Globus pallidus (tissue), 1 donor: ENCODE measurements around the gene NDUFAF2.
"Not testable (repeated sequence)": the region's sequence is repeated elsewhere in the genome, so short reads cannot be mapped to it uniquely, and the experiment has no call there.

Source experiments
- DNase-seq: peaks from one replicate; pipeline ENCODE4 v3.0.0-alpha.2; 2015; ENCODE audit warnings: low spot score

The NDUFAF2 gene

DNA sequence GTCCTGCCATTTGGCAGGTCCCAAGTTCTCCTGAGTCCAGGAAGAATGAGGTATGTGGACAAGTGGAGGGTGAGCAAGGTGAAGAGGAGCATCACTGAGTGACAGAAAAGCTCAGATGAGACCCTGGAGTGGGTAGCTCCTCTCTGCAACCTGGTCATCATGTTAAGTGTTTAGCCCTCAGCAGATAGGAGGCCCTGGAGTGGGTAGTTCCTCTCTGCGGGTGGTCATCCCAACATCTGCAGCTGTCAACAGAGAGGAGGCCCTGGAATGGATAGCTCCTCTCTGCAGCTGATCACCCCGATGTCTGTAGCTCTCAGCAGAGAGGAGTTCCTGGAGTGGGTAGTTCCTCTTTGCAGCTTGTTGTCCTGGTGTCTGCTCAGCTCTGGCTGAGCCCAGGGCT is 48.4 kb downstream of the NDUFAF2 start:
- no peak for DNase-seq

DNA sequence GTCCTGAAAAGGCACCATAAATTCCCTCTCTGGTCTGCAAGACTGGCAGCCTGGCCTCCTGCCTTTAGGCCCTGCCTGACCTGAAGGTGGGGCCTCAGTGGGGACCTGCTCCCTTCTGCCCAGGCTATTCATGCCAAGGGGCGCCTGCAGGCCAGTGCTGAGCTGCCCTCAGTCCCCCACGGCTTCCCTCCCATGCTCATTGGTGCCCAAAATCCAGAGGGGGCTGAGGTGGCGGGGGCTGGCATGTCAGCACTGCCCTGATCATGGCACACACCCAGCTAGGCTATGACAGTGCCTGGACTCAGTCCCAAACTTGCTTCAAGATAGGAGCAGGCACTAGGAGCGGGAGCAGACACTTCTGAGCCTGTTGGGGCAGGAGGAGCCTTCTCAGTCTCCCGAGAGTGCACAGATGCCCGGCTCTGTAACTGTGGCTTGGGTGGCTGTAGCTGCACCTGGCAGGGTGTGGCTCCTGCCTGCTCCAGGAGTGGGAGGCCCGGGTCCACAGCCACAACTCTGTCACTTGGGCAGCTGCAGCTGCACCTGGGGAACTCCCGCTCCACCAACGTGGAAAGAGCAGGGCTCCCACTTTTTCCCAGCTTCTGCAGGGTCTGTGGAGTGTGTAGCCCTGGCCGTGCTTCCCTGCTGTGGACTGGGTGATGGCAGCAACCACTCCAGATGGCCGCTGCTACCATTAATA is 49.0 kb downstream of the NDUFAF2 start:
- no peak for DNase-seq

GRCh38 chr5:60996368-60996767 is 51.4 kb downstream of the NDUFAF2 start:
- DNase-seq: no peak

- DNase-seq: no peak
Measured at GRCh38 chr5:60997721-60998120, 52.7 kb downstream of the NDUFAF2 start.

DNA sequence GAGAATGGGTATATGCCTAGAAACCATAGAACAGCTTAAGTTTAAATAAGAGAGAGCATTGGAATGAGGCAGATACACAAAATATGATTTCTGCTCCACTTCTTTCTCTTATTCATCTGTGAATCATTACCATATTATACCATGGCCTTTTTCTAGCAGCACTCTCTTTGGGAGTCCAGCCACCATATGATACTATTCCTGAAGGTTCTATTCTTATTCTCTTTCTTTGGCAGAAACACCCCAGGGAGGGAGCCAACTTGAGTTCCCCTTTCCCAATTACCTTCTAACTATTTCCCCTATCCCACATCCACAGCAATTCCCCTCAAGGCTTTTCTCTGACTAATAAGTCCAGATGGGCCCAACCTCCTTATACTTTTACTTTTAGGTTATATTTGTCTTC is 55.9 kb downstream of the NDUFAF2 start:
- DNase-seq: no peak

GRCh38 chr5:61001647-61002046 is 56.6 kb downstream of the NDUFAF2 start:
- DNase-seq: no peak

- no peak for DNase-seq
Measured at GRCh38 chr5:61002611-61003355, 57.8 kb downstream of the NDUFAF2 start.

GRCh38 chr5:61004448-61004847 is 59.4 kb downstream of the NDUFAF2 start:
- no peak for DNase-seq

GRCh38 chr5:61009907-61010306 is 64.9 kb downstream of the NDUFAF2 start:
- DNase-seq: no peak

- DNase-seq: no peak
Measured at GRCh38 chr5:61010467-61011454, 65.8 kb downstream of the NDUFAF2 start.

DNA sequence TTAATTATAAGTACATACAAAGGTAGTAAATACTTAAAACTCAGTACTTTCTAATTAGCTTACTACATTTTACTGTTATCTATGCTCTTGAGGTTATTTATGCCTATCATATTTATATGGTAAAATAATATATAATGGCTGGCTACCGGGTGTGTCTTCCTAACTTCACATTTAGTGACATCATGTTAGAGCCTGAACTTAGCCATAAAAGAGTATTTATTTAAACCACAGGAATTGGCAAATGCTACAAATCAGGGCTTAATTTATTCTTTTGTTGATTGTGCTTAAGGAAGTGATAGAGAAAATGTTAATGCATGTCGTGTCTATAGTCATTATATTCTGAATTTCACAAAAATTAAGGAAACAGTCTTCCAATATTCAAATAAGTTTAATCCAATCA is 73.1 kb downstream of the NDUFAF2 start:
- DNase-seq: no peak

DNA sequence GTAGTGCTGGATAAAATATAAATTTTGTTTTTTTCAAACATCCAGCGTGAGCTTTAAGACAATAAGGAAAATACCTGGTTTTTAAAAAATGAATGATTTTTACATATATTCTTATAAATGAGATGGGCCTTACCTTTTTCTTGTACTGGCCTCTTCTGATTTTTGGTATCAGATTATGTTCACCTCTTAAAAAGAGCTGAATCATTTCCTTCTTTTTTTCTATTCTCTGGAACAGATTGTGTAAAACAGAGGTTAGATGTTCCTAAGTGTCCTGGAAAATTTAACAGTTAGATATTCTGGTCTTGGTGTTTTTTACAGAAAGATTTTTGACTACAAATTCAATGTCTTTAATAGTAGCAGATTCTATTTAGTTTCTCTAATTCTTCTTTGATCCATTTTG is 74.6 kb downstream of the NDUFAF2 start:
- DNase-seq: no peak

DNA sequence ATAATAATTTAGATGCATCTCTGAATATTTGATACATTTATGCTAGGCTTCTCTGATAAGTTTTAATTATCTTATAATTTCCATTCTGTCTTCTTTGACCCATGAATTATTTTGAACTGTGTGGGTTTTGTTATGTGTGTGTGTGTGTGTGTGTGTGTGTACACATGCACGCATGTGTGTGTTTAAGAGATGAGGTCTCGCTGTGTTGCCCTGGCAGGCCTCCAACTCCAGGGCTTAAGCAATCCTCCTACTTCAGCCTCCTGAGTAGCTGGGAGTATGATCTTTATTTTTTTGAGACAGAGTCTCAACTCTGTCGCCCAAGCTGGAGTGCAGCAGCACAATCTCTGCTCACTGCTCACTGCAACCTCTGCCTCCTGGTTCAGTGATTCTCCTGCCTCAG is 75.4 kb downstream of the NDUFAF2 start:
- DNase-seq: no peak

GRCh38 chr5:61023131-61023530 is 78.1 kb downstream of the NDUFAF2 start:
- DNase-seq: no peak

- DNase-seq: no peak
Measured at GRCh38 chr5:61026004-61026403, 81.0 kb downstream of the NDUFAF2 start.

DNA sequence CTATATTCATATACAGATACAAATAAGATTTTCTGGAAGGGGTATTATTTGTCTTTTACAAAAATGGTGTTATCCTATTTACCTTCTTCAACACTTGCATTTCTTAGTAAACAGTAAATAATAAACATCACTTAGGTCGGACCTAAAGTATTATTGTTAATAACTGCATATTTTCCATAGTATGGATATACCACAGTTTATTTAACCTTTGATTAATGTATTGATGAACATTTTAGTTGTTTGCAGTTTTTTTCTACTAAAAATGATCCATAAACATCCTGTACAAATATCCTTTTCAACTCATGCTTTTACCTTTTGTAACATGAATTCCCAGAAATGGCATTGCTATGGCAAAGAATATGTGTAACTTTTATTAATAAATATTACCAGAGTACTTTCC is 83.4 kb downstream of the NDUFAF2 start:
- no peak for DNase-seq

- DNase-seq: no peak
Measured at GRCh38 chr5:61029456-61030162, 84.6 kb downstream of the NDUFAF2 start.

- DNase-seq: no peak
Measured at GRCh38 chr5:61030163-61030482, 85.1 kb downstream of the NDUFAF2 start.

DNA sequence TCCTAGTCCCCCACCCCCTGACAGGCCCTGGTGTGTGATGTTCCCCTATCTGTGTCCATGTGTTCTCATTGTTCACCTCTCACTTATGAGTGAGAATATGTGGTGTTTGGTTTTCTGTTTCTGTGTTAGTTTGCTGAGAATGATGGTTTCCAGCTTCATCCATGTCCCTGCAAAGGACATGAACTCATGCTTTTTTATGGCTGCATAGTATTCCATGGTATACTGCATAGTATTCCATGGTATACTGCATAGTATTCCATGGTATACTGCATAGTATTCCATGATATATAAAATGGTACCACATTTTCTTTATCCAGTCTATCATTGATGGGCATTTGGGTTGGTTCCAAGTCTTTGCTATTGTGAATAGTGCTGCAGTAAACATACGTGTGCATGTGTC is 86.3 kb downstream of the NDUFAF2 start:
- DNase-seq: not testable (repeated sequence)

DNA sequence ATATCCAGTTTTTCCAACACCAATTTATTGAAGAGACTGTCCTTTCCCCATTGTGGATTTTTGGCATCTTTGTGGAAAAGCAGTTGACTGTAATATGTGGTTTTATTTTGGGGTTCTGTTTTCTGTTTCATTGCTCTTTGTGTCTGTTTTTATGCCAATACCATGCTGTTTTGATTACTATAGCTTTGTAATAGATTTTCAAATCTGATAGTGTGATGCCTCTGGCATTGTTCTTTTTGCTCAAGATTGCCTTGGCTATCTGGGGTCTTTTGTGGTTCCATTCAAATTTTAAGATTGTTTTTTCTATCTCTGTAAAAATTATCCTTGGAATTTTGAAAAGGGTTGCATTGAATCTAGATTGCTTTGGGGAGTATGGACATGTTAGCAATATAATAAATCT is 99.5 kb downstream of the NDUFAF2 start:
- DNase-seq: no peak

GRCh38 chr5:61047346-61047745 is 102.3 kb downstream of the NDUFAF2 start:
- no peak for DNase-seq

GRCh38 chr5:61048534-61048933 is 103.5 kb downstream of the NDUFAF2 start:
- no peak for DNase-seq
